Right lobe of liver (tissue), 4 donors: ENCODE results near the gene CD163L1.

Experiments
- CTCF ChIP-seq, 4 donors: fragments of 200-600 bp in 3 of 4; fragments of 450-650 bp in 1 of 4; IDR thresholded peaks; one replicate each; pipeline versions ENCODE4 v1.5.1 to v1.8.0; 2016 to 2022; ENCODE audit warnings: antibody characterized with exemption in 4 of 4, mild to moderate bottlenecking in 2 of 4
- POLR2A ChIP-seq: fragments of 450-650 bp; IDR thresholded peaks from one replicate; pipeline ENCODE4 v1.6.1; 2017; ENCODE audit warnings: antibody characterized with exemption, mild to moderate bottlenecking
- donor health status: DM: no; HTN: no; CAD: no.
- donor health status: DM: no; HTN: no; CAD: no.
- donor health status: DM: no; HTN: yes; CAD: no.

- no peak for TF ChIP-seq CTCF (IDR thresholded peaks at IDR 0.05)
- no peak for TF ChIP-seq POLR2A
These were observed at the start of gene CD163L1 for GRCh38 chr12:7444076-7444475.
